ENCODE results near the gene ADAMTS14. TPM values are rescaled to one million over a fixed set of nuclear protein-coding genes. Genes with fewer than 3 reads are reported as not detected.

The ADAMTS14 gene
- 0.09 to 0.75 TPM (median 0.12 TPM) in 3 replicates for polyA plus RNA-seq
- 0.30 TPM for polyA plus RNA-seq (2011; ENCODE audit: low read depth)
- polyA plus RNA-seq (2011; cell fraction: cytosol; rRNA removed) = 0.11 and 0.17 TPM in 2 replicates
- polyA plus RNA-seq (2011; cell fraction: nucleus; rRNA removed) = 2.6 and 3.6 TPM in 2 replicates
- polyA plus RNA-seq (2012; ENCODE audit: low replicate concordance) = 0.16 and 0.66 TPM in 2 replicates
- 0.43 to 0.53 TPM (median 0.45 TPM) in 3 replicates for polyA minus RNA-seq
- polyA minus RNA-seq (2011; cell fraction: cytosol; rRNA and poly(A)+ RNA removed) = not detected
- 1.6 and 1.8 TPM in 2 replicates for polyA minus RNA-seq (2011; cell fraction: nucleus; rRNA and poly(A)+ RNA removed)

DNA sequence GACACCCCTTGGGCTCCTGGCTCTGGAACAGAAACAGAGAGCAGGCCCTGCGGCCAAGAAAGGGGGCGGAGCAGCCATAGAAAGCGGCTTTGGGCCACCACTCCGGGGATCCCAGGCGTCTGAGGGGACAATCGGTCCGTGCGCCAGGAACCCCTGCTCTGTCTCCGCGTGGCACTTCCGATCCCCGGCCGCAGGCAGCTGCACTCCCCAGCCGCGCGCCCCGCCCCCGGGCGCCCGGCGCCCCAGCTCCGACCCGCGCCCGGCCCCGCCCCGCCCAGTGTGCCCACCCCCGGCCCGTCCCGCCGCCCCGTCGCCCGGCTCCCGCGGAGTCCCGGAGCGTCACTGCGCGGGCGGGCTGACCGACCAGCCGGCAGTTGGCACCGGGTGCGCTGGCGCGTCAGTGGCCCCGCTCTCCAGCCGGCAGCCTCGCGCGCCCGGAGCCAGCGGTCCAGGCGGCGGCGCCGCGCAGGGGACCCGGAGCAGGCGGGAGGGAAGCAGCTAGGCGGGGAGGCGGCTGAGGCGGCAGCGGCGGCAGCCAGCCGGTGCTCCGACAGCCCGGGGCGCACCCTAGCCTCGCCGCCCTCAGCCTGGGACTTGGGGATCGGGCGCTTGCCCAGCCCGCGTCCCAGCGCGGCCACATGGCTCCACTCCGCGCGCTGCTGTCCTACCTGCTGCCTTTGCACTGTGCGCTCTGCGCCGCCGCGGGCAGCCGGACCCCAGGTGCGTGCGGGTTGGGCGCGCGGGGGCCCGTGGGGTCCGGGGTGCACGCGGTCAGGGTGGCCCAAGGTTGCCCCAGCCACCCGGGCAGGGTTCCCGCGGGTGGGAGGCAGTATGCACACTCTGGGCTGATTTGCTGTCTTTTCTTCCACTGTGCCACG is at the start of gene ADAMTS14:
Gene ADAMTS14, plus strand, starts transcription at position 342 of the 878 bp plus-strand sequence. Its CDS starts 297 bp downstream, at position 639.
- DNase-seq (ENCODE audit: low read depth, low spot score) = no peak
- Histone ChIP-seq H3K4me2 (ENCODE audit: control insufficient read depth, extremely low read depth, insufficient read depth, low read depth, low read length) (peak within 1 kb of the TSS; percentile 63), H3K9me3 (ENCODE audit: control insufficient read depth, low read depth, low read length) (no peaks in the 10 kb centered on the region), H3K4me1 (ENCODE audit: control insufficient read depth, extremely low read depth, insufficient read depth, low read length) (peaks cover 26% of the 10 kb centered on the region), H3K27me3 (ENCODE audit: control insufficient read depth, extremely low read depth, insufficient read depth, low read length) (peaks cover 83% of the 10 kb centered on the region), H3K4me3 (ENCODE audit: control insufficient read depth in 2 of 3, extremely low read depth in 1 of 3, insufficient read depth in 2 of 3, low read depth in 1 of 3, low read length in 3 of 3) (peak within 1 kb of the TSS; percentile 38 to 42 (median 41)), H3K27ac (ENCODE audit: control insufficient read depth, insufficient read depth, low read length) (no peak within 1 kb of the TSS), H2AFZ (ENCODE audit: control insufficient read depth, low read length) (no peak within 1 kb of the TSS), H3K9me1 (ENCODE audit: control insufficient read depth, extremely low read depth, insufficient read depth, low read length) (no peaks in the 10 kb centered on the region), H3K79me2 (ENCODE audit: control insufficient read depth, insufficient read depth, low read length) (no peaks in the 10 kb centered on the region), H4K20me1 (ENCODE audit: control insufficient read depth, extremely low read depth, insufficient read depth, low read length) (no peaks in the 10 kb centered on the region), H3K36me3 (ENCODE audit: control insufficient read depth in 2 of 2, extremely low read depth in 1 of 2, insufficient read depth in 2 of 2, low read length in 2 of 2) (no peaks in the 10 kb centered on the region), H3K9ac (ENCODE audit: control insufficient read depth, extremely low read depth, insufficient read depth, low read length) (peak within 1 kb of the TSS; percentile 13)
- dilution Hi-C loops (cut with MboI; ENCODE audit: extremely low pct_ligation_motif_present, low sequenced_read_pairs) = no loop called here
- FAIRE-seq = no peak
- TF ChIP-seq, protein P1, sequence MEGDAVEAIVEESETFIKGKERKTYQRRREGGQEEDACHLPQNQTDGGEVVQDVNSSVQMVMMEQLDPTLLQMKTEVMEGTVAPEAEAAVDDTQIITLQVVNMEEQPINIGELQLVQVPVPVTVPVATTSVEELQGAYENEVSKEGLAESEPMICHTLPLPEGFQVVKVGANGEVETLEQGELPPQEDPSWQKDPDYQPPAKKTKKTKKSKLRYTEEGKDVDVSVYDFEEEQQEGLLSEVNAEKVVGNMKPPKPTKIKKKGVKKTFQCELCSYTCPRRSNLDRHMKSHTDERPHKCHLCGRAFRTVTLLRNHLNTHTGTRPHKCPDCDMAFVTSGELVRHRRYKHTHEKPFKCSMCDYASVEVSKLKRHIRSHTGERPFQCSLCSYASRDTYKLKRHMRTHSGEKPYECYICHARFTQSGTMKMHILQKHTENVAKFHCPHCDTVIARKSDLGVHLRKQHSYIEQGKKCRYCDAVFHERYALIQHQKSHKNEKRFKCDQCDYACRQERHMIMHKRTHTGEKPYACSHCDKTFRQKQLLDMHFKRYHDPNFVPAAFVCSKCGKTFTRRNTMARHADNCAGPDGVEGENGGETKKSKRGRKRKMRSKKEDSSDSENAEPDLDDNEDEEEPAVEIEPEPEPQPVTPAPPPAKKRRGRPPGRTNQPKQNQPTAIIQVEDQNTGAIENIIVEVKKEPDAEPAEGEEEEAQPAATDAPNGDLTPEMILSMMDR (optimal IDR thresholded peaks at IDR 0.05 in 1 of 3, IDR thresholded peaks at IDR 0.05 in 1 of 3, conservative IDR thresholded peaks at IDR 0.05 in 1 of 3; ENCODE audit: extremely low read depth in 1 of 3, insufficient read depth in 2 of 3, low read length in 3 of 3) = no peak
- TF ChIP-seq EZH2 (IDR thresholded peaks at IDR 0.05; ENCODE audit: low read length) = no peak

- no peak overlapping the region for H3K27ac ChIP-seq (ENCODE audit: control insufficient read depth, insufficient read depth, low read length)
- TF ChIP-seq, protein P1 (optimal IDR thresholded peaks at IDR 0.05 in 1 of 3, IDR thresholded peaks at IDR 0.05 in 1 of 3, conservative IDR thresholded peaks at IDR 0.05 in 1 of 3; ENCODE audit: extremely low read depth in 1 of 3, insufficient read depth in 2 of 3, low read length in 3 of 3) = no peak
- TF ChIP-seq EZH2 (IDR thresholded peaks at IDR 0.05; ENCODE audit: low read length) = no peak
- no peaks in the 10 kb centered on the region for H3K27me3 ChIP-seq (ENCODE audit: control insufficient read depth, extremely low read depth, insufficient read depth, low read length)
- H3K4me2 ChIP-seq (ENCODE audit: control insufficient read depth, extremely low read depth, insufficient read depth, low read depth, low read length) = no peak overlapping the region
- no peaks in the 10 kb centered on the region for H3K79me2 ChIP-seq (ENCODE audit: control insufficient read depth, insufficient read depth, low read length)
- no peak for DNase-seq (ENCODE audit: low read depth, low spot score)
- H4K20me1 ChIP-seq (ENCODE audit: control insufficient read depth, extremely low read depth, insufficient read depth, low read length) = no peaks in the 10 kb centered on the region
- no peaks in the 10 kb centered on the region for H3K9me1 ChIP-seq (ENCODE audit: control insufficient read depth, extremely low read depth, insufficient read depth, low read length)
- no peak overlapping the region for H3K4me3 ChIP-seq (ENCODE audit: control insufficient read depth in 2 of 3, extremely low read depth in 1 of 3, insufficient read depth in 2 of 3, low read depth in 1 of 3, low read length in 3 of 3)
- no peaks in the 10 kb centered on the region for H3K36me3 ChIP-seq (ENCODE audit: control insufficient read depth in 2 of 2, extremely low read depth in 1 of 2, insufficient read depth in 2 of 2, low read length in 2 of 2)
- no peak for FAIRE-seq
- H3K9me3 ChIP-seq (ENCODE audit: control insufficient read depth, low read depth, low read length) = peaks cover 4% of the 10 kb centered on the region
- H3K9ac ChIP-seq (ENCODE audit: control insufficient read depth, extremely low read depth, insufficient read depth, low read length) = no peak overlapping the region
- dilution Hi-C loops (cut with MboI; ENCODE audit: extremely low pct_ligation_motif_present, low sequenced_read_pairs) = no loop called here
- no peak overlapping the region for H2AFZ ChIP-seq (ENCODE audit: control insufficient read depth, low read length)
- peaks cover 1% of the 10 kb centered on the region for H3K4me1 ChIP-seq (ENCODE audit: control insufficient read depth, extremely low read depth, insufficient read depth, low read length)
Observed at GRCh38 chr10:70622541-70622940, 49.8 kb upstream of the ADAMTS14 start.
